ENCODE measurements around the gene NF2.
"Not testable (repeated sequence)": the region's sequence is repeated elsewhere in the genome, so short reads cannot be mapped to it uniquely, and the experiment has no call there.

Gene NF2

DNA sequence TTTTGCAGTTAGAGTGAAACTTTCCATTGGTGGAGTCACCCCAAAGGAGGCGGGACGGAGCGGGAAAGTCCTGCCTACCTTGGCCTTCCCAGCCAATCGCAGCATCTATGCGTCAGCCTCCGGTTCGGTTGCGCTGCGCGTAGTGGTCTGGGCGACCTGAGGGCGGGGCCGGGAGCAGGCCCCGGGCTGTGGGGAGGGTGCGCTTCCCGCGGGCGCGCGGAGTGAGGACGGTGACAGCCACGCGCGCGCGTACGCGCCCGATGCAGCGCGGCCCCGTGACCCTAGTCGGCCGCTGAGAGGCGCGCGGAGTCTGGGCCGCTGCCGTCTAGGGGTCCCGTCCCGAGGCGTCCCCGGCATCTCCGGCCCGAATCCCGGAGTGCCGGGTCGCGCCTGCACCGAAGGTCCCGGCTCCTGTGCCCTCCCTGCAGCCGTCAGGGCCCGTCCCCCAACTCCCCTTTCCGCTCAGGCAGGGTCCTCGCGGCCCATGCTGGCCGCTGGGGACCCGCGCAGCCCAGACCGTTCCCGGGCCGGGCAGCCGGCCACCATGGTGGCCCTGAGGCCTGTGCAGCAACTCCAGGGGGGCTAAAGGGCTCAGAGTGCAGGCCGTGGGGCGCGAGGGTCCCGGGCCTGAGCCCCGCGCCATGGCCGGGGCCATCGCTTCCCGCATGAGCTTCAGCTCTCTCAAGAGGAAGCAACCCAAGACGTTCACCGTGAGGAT is at the start of gene NF2:
TSS of gene NF2 (plus strand) at position 276 of the 718 bp plus-strand sequence. CDS start at position 642, 366 bp downstream.
- peak; percentile 100 for DNase-seq

- DNase-seq, result no peak
Observed at GRCh38 chr22:29555065-29555644, 48.3 kb upstream of the NF2 start.

DNA sequence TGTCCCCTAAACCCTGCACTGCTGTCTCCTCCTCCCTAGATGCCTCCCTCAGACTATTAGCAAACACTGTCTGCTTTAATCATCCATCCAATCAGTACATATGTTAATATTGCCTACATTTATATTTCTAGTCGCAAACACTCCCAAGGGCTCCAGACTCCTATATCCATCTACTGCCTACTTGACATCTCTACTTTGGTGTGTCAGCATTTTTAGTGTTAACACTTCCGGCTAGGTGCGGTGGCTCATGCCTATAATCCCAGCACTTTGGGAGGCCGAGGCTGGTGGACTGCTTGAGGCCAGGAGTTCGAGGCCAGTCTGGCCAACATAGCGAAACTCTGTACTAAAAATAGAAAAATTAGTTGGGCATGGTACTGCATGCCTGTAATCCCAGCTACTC is 44.4 kb upstream of the NF2 start:
- DNase-seq, result no peak

GRCh38 chr22:29559853-29560252 is 43.6 kb upstream of the NF2 start:
- DNase-seq, result no peak

DNA sequence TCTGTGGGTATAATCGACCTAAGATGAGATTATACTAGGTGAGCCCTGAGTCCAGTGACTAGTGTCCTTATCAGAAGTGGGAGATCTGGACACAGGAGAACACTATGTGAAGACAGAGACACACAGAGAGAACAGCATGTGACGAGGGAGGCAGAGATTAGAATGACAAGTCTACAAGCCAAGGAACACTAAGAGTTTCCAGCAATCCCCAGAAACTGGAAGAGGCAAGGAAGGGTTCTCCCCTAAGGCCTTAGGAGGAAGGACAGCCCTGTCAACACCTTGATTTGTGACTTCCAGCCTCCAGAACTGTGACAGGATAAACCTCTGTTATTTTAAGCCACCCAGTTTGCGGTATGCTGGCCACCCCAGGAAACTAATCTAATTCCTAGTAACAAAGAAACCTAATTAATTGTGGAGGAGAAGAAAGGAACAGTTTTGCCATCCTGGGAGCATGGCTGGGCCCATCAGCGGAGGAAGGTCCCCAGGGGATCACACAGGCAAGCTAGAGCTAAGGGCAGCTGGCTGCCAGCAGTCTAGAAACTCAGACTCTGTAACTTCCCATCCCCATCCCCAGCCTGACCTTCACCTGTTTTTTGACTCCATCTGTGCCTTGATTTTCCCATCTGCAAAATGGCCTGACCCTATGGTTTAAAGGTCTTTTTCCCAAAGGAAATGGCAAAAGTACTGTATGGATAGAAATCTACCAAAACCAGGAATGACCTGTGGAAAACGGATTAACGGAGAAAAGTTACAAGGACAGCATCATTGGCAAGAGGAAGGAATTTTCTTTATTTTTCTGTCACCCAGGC is 39.6 kb upstream of the NF2 start:
- no peak for DNase-seq

DNA sequence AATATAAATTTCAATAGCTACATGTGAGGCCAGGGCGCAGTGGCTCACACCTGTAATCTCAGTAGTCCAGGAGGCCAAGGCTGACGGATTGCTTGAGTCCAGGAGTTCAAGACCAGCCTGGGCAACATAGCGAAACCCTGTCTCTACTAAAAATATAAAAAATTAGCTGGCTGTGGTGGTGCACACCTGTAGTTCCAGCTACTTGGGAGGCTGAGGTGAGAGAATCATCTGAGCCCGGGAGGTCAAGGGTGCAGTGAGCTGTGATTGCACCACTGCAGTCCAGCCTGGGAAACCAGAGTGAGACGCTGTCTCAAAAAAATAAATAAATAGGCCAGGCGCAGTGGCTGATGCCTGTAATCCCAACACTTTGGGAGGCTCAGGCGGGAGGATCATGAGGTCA is 36.9 kb upstream of the NF2 start:
- not testable (repeated sequence) for DNase-seq

- DNase-seq, result no peak
Observed at GRCh38 chr22:29567338-29567737, 36.1 kb upstream of the NF2 start.

DNA sequence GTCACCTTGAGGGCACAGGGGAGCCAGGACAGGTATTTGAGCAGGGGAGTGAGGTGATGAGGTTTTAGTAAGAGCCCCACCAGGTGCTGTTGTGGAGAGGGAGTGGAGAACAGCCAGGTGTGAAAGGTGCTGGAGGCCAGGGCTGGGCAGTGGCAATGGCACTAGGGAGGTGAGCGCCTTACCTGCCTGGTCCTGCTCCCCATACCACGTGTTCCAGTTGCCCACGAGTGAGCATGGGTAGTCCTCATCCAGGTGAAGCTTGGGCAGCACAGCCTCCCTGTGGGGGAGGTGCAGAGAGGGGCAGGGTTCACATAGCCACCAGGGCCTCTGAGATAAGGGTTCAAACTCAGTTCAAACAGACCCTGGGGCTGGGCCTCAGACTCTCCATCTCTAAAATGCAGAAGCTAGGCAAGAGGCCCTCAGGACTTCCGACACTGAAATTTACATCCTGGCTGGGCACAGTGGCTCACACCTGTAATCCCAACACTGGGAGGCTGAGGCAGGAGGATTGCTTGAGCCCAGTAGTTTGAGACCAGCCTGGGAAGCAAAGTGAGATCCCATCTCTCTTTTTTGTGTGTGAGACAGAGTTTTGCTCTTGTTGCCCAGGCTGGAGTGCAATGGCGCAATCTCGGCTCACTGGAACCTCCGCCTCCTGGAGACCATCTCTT is 34.3 kb upstream of the NF2 start:
- DNase-seq, result no peak

DNA sequence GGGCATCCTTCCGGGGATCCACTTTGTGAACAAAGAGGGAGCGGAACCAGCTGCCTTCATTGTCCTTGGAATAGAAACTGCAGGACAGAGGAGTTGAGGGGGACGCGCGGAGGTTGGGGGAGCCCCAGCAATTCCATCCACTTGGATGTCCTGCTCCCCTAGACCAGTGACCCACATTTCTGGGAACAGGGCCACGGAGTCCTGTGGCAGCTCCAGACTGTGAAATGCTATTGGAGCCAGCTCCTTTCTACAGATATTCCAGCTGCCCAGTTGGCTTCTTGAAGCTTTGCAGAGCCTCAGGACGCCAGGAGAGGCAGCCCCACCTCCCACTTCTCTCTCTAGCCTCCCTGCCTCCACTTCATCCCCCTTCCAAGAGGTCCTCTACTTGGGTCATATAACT is 33.0 kb upstream of the NF2 start:
- no peak for DNase-seq

DNA sequence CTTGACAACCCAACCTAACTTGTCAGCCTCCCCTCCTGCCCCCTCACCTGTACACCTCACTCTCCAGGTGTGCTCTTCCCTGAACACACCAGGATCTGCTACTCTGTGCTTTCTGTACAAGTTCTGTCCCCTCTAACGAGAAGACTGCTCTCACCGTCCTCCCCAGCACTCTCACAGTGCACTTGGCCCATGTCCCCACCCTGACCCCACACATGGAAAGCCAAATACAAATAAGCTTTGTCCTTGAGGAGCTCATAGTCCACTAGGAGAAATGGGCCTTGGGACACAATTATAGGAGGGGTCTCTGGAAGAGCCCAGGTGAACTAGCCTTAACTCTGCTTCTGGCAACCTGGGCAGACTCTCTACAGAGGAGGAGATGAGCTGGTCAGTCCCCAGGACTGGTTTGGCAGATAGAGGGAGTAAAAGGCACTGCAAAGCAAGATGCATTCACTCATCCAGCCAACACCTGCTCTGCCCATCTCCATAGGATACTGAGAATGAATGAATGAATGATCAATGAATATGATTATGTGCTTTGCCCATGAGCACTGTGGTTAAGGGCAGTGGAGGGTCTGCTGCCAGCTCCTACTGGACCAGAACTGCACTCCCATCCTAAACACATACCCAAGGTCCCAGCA is 32.4 kb upstream of the NF2 start:
- DNase-seq, result no peak

DNA sequence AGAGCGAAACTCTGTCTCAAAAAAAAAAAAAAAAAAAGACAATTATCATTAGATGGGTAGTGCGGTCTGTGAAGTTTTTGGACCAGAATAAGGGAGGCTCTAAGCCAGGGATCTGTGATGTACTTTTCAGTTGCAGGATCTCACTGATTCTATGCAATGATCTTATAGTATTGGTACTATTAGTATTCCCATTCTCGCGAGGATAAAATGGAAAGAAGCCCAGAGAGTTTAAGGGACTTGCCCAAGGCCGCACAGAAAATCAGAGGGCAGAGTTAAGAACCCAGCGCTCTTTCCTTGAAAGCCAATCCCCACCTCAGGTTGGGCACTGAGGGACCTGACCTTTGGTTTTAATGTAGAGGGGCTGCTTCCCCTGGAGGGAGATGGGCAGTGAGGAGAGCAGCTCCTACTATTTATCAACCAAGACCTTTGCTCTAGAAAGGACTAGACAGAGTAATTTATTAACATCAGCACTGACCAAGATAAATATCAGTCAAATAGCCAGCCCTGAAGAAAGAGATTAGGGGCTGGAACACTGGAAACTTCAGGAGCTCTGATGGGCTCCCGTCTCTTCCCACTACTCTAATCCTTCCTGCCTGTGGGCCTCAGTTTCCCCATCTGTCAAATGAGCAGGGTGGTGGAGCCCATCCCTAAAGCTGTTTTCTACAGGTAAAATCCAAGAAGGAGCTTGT is 28.5 kb upstream of the NF2 start:
- DNase-seq, result no peak

DNA sequence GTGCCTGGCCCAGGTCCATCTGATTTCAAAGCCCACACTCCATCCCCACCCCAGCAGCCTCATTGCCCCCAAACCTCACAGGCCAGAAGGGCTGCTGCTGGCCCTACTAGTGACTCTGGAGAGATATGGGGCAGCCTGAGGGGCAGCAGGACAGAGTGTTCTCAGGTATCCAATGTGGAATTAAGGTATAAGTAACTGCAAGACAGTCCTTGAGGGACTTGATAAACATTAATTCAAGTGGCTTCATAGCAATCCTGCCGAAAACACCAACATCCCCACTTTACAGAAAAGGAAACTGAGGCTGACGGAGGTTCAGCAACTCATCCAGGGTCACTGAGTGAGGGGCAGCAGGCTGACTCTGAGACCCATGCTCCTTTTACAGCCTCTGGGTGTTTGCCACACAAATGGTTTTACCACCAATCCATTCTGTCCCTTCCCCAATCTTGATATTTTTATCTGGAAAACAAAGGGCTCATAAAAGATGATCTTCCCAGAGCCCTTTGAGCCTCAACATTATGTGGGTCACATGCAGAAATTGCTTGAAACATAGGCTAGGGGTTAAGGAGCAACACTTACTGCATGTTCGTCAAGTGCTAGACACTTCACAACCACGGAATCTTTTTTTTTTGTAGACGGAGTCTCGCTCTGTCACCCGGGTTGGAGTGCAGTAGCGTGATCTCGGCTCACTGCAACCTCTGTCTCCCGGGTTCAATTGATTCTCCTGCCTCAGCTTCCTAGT is 24.8 kb upstream of the NF2 start:
- DNase-seq, result no peak

DNA sequence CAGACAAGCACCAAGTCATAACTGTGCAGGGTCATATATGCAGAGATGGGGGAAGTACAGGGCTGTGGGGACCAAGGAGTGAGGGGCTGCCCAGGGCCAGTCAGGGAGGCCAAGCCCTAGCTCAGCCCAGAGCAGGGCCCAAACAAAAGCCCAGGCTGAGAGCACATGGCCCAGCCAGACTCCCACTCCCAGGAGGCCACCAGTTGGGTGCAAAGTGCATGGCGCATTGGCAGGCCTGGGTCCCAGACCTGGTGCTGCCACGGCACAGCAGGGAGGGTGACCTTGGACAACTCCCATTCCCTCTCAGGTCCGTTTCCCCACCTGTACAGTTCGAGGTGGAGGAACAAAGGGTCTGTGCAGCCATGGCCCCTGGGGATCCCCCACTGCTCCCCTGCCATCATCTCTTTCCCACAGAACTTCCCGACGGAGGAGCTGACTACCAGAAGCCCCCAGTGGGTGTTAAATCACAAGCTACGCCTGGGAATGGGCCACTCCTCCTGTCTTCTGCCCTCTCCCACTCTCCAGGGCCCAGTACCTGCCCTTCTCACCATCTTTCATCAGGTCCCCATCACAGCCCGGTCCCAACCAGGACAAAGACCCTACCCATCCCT is 23.1 kb upstream of the NF2 start:
- no peak for DNase-seq

GRCh38 chr22:29581799-29582198 is 21.6 kb upstream of the NF2 start:
- DNase-seq, result no peak

GRCh38 chr22:29584975-29585374 is 18.5 kb upstream of the NF2 start:
- no peak for DNase-seq

- DNase-seq, result not testable (repeated sequence)
Observed at GRCh38 chr22:29586193-29586705, 17.2 kb upstream of the NF2 start.

GRCh38 chr22:29587938-29588699 is 15.3 kb upstream of the NF2 start:
- peak; percentile 63 for DNase-seq

DNA sequence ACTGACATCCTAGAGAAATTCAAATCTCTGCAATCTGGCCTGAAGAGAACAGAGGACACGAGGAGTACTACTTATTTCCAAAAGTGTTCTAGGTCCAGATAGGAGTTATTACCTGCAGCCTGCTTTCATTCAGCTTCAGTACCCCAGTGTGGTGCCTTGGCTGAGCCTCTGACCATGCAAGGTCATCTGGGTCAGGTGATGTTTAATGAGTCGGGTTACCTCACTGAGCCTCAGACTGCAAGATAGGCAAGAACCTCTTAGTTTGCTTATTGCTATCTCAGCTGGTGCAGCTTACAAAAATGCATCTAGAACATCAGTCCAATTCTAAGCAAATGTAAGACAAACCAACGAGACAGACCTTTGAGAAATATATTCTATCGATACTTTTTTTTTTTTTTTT is 9.5 kb upstream of the NF2 start:
- DNase-seq, result no peak

- DNase-seq, result not testable (repeated sequence)
Observed at GRCh38 chr22:29594447-29594846, 9.0 kb upstream of the NF2 start.

DNA sequence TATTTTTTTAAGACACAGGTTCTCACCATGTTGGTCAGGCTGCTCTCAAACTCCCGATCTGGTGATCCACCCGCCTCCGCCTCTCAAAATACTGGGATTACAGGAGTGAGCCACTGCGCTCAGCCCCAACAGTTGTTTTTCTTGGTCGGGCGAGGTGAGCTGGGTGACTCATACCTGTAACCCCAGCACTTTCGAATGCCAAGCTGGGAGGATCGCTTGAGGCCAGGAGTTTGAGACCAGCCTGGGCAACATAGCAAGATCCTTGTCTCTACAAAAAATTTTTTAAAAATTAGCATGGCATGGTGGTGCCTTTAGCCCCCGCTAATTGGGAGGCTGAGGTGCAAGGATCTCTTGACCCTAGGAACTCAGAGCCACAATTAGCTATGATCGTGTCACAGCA is 7.0 kb upstream of the NF2 start:
- DNase-seq, result no peak
